ENCODE results near the gene CST6.

CST6 gene

DNA sequence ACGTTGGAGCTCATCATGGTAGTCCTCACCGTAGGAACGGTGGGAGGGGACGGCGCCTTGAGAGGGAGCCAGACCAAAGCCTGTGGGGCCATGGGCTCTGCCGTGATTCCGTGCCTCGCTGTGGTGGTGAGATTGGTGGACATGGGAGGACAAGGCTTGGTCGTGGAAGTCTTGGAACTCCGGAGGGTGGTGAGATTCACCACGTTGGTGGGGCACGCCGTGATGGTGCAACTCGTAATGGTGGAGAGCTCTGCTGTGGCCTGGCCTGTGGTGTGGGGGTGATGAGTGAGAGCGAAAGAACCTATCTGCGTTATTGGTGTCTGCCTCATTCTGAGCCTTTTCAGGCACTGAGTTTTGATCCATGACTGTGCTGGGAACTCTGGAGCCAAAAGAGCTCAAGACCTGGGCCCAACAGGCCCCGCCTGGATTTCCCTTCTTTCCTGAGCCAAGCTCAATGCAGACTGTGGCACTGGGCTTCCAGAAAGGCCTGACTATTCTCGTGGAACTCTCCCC, 14.3 kb downstream of the CST6 start, which contains the start of gene CATSPER1:
Gene CATSPER1, minus strand, starts transcription at position 463 of the 513 bp plus-strand sequence. Its CDS starts 100 bp downstream, at position 363.
- H3K9ac ChIP-seq: no peak within 1 kb of the TSS
- no peaks in the 10 kb centered on the region for H3K36me3 ChIP-seq (ENCODE audit: control insufficient read depth, insufficient read depth, low read length)
- no peaks in the 10 kb centered on the region for H3K79me2 ChIP-seq
- no peaks in the 10 kb centered on the region for H3K9me3 ChIP-seq (ENCODE audit: control insufficient read depth, low read length)
- no peak for TF ChIP-seq CTCF (IDR thresholded peaks at IDR 0.05)
- H3K4me3 ChIP-seq (ENCODE audit: low read depth, low read length): no peak within 1 kb of the TSS
- no peak within 1 kb of the TSS for H3K27ac ChIP-seq
- no peaks in the 10 kb centered on the region for H3K27me3 ChIP-seq (ENCODE audit: control insufficient read depth, insufficient read depth, low read length)
- no peak within 1 kb of the TSS for H3K4me2 ChIP-seq (ENCODE audit: low read length)
- peaks cover 2% of the 10 kb centered on the region for H3K4me1 ChIP-seq
- no peak within 1 kb of the TSS for H2AFZ ChIP-seq

- no peak overlapping the region for H3K27ac ChIP-seq
- H3K4me3 ChIP-seq (ENCODE audit: low read depth, low read length): no peak overlapping the region
- no peaks in the 10 kb centered on the region for H3K27me3 ChIP-seq (ENCODE audit: control insufficient read depth, insufficient read depth, low read length)
- H3K4me1 ChIP-seq: no peaks in the 10 kb centered on the region
- no peak overlapping the region for H3K9ac ChIP-seq
- H2AFZ ChIP-seq: no peak overlapping the region
- no peak for TF ChIP-seq CTCF (IDR thresholded peaks at IDR 0.05)
- no peaks in the 10 kb centered on the region for H3K9me3 ChIP-seq (ENCODE audit: control insufficient read depth, low read length)
- H3K36me3 ChIP-seq (ENCODE audit: control insufficient read depth, insufficient read depth, low read length): no peaks in the 10 kb centered on the region
- no peak overlapping the region for H3K4me2 ChIP-seq (ENCODE audit: low read length)
- no peaks in the 10 kb centered on the region for H3K79me2 ChIP-seq
Measured at GRCh38 chr11:66032957-66033735, 21.3 kb downstream of the CST6 start.

- Histone ChIP-seq H3K27ac (no peak overlapping the region), H3K9me3 (ENCODE audit: control insufficient read depth, low read length) (no peaks in the 10 kb centered on the region), H3K36me3 (ENCODE audit: control insufficient read depth, insufficient read depth, low read length) (no peaks in the 10 kb centered on the region), H3K4me3 (ENCODE audit: low read depth, low read length) (no peak overlapping the region), H3K4me1 (no peaks in the 10 kb centered on the region), H3K4me2 (ENCODE audit: low read length) (no peak overlapping the region), H3K27me3 (ENCODE audit: control insufficient read depth, insufficient read depth, low read length) (no peaks in the 10 kb centered on the region), H3K79me2 (no peaks in the 10 kb centered on the region), H2AFZ (peak overlapping the region; percentile 38), H3K9ac (no peak overlapping the region)
- no peak for TF ChIP-seq CTCF (IDR thresholded peaks at IDR 0.05)
Measured at GRCh38 chr11:66035653-66036333, 24.0 kb downstream of the CST6 start.

GRCh38 chr11:66036334-66036710, 24.5 kb downstream of the CST6 start:
- H3K79me2 ChIP-seq: no peaks in the 10 kb centered on the region
- H3K36me3 ChIP-seq (ENCODE audit: control insufficient read depth, insufficient read depth, low read length): no peaks in the 10 kb centered on the region
- no peak overlapping the region for H3K4me2 ChIP-seq (ENCODE audit: low read length)
- H3K27me3 ChIP-seq (ENCODE audit: control insufficient read depth, insufficient read depth, low read length): no peaks in the 10 kb centered on the region
- TF ChIP-seq CTCF (IDR thresholded peaks at IDR 0.05): no peak
- H3K9ac ChIP-seq: no peak overlapping the region
- no peaks in the 10 kb centered on the region for H3K4me1 ChIP-seq
- H3K27ac ChIP-seq: no peak overlapping the region
- no peak overlapping the region for H3K4me3 ChIP-seq (ENCODE audit: low read depth, low read length)
- H3K9me3 ChIP-seq (ENCODE audit: control insufficient read depth, low read length): no peaks in the 10 kb centered on the region
- H2AFZ ChIP-seq: no peak overlapping the region

All from parathyroid adenoma (tissue), 2 donors.